H9 (cell line): Measurements from ENCODE around the gene ZBTB16. TPM values are rescaled to one million over a fixed set of nuclear protein-coding genes. Genes with fewer than 3 reads are reported as not detected.

Experiments
- DNase-seq: peaks from one replicate; pipeline ENCODE4 v3.0.0-alpha.2; 2017
- H2AFZ ChIP-seq: one replicate; pipeline ENCODE4 v1.6.1; 2013; ENCODE audit warnings: mild to moderate bottlenecking, low read length, control low read depth, moderate library complexity
- H2AK5ac ChIP-seq: 2 replicates; pipeline ENCODE4 v1.6.1; 2013; ENCODE audit warnings: low read length, control low read depth, mixed read lengths; ENCODE audit not compliant: insufficient read length
- H2BK120ac ChIP-seq: one replicate; pipeline ENCODE4 v1.6.1; 2013; ENCODE audit warnings: low read depth, mild to moderate bottlenecking, low read length, control low read depth, inconsistent platforms; ENCODE audit not compliant: poor library complexity, severe bottlenecking
- H2BK12ac ChIP-seq: 2 replicates; pipeline ENCODE4 v1.6.1; 2013; ENCODE audit warnings: low read length, control low read depth, mixed read lengths, low read depth; ENCODE audit not compliant: insufficient read length
- H2BK15ac ChIP-seq: 2 replicates; pipeline ENCODE4 v1.6.1; 2013; ENCODE audit warnings: low read depth, low read length, control low read depth
- H2BK20ac ChIP-seq: one replicate; pipeline ENCODE4 v1.6.1; 2013; ENCODE audit warnings: low read depth, mild to moderate bottlenecking, low read length, control low read depth, inconsistent platforms; ENCODE audit not compliant: poor library complexity, severe bottlenecking
- H2BK5ac ChIP-seq: 2 replicates; pipeline ENCODE4 v1.6.1; 2013; ENCODE audit warnings: low read length, control low read depth, mixed read lengths; ENCODE audit not compliant: insufficient read length
- H3K14ac ChIP-seq: 2 replicates; pipeline ENCODE4 v1.6.1; 2013; ENCODE audit warnings: low read length, control low read depth; ENCODE audit not compliant: insufficient read depth
- H3K18ac ChIP-seq: 2 replicates; pipeline ENCODE4 v1.6.1; 2013; ENCODE audit warnings: low read depth, mild to moderate bottlenecking, mixed read lengths, low read length, control low read depth; ENCODE audit not compliant: insufficient read length
- H3K23ac ChIP-seq: 2 replicates; pipeline ENCODE4 v1.6.1; 2013; ENCODE audit warnings: low read length, control low read depth, mixed read lengths, low read depth; ENCODE audit not compliant: insufficient read length
- H3K23me2 ChIP-seq: 2 replicates; pipeline ENCODE4 v1.6.1; 2013; ENCODE audit warnings: low read depth, mild to moderate bottlenecking, mixed read lengths, low read length, control low read depth; ENCODE audit not compliant: insufficient read length, poor library complexity, severe bottlenecking
- H3K27ac ChIP-seq: 2 replicates; pipeline ENCODE4 v1.5.1; 2013; ENCODE audit warnings: low read length, control low read depth, mixed read lengths, low read depth; ENCODE audit not compliant: insufficient read length
- H3K27me3 ChIP-seq: 2 replicates; pipeline ENCODE4 v1.6.1; 2013; ENCODE audit warnings: low read length, control low read depth, inconsistent platforms; ENCODE audit not compliant: insufficient read depth
- H3K4ac ChIP-seq: 2 replicates; pipeline ENCODE4 v1.6.1; 2013; ENCODE audit warnings: low read depth, mild to moderate bottlenecking, control low read depth, inconsistent platforms, low read length, moderate library complexity
- H3K4me1 ChIP-seq: 2 replicates; pipeline ENCODE4 v1.6.1; 2013; ENCODE audit warnings: low read length, control low read depth, inconsistent platforms; ENCODE audit not compliant: insufficient read depth
- H3K4me2 ChIP-seq: 2 replicates; pipeline ENCODE4 v1.6.1; 2013; ENCODE audit warnings: low read length, control low read depth, mixed read lengths; ENCODE audit not compliant: insufficient read length, insufficient read depth
- H3K56ac ChIP-seq: 2 replicates; pipeline ENCODE4 v1.6.1; 2013; ENCODE audit warnings: low read depth, mild to moderate bottlenecking, mixed read lengths, low read length, control low read depth; ENCODE audit not compliant: insufficient read length
- H3K79me1 ChIP-seq: 2 replicates; pipeline ENCODE4 v1.6.1; 2013; ENCODE audit warnings: low read depth, mild to moderate bottlenecking, moderate library complexity, low read length, control low read depth, inconsistent platforms; ENCODE audit not compliant: insufficient read depth, poor library complexity, severe bottlenecking
- H3K79me2 ChIP-seq: 2 replicates; pipeline ENCODE4 v1.6.1; 2013; ENCODE audit warnings: low read length, control low read depth, inconsistent platforms; ENCODE audit not compliant: insufficient read depth
- H3K9ac ChIP-seq: 2 replicates; pipeline ENCODE4 v1.6.1; 2013; ENCODE audit warnings: low read length, control low read depth, mixed read lengths; ENCODE audit not compliant: insufficient read length; ENCODE audit errors: extremely low read depth
- H3K9me3 ChIP-seq: one replicate; pipeline ENCODE4 v1.6.1; 2013; ENCODE audit warnings: low read depth, low read length, inconsistent platforms; ENCODE audit not compliant: control insufficient read depth
- H3T11ph ChIP-seq: one replicate; pipeline ENCODE4 v1.6.1; 2013; ENCODE audit warnings: mild to moderate bottlenecking, low read length, control low read depth, inconsistent platforms
- H4K20me1 ChIP-seq: one replicate; pipeline ENCODE4 v1.6.1; 2013; ENCODE audit not compliant: control insufficient read depth, insufficient read length, insufficient read depth
- H4K5ac ChIP-seq: 2 replicates; pipeline ENCODE4 v1.6.1; 2013; ENCODE audit warnings: low read depth, mild to moderate bottlenecking, mixed read lengths, low read length, control low read depth; ENCODE audit not compliant: insufficient read length
- H4K8ac ChIP-seq: replicated peaks from 2 replicates; pipeline ENCODE4 v1.6.1; 2013; ENCODE audit warnings: low read length, control low read depth, mixed read lengths, low read depth; ENCODE audit not compliant: insufficient read length
- H4K91ac ChIP-seq: 2 replicates; pipeline ENCODE4 v1.6.1; 2013; ENCODE audit warnings: low read depth, mild to moderate bottlenecking, moderate library complexity, mixed read lengths, low read length, control low read depth; ENCODE audit not compliant: insufficient read length
- H3K27ac Mint-ChIP-seq, 3 experiments: 2 replicates in 2 of 3; 3 replicates in 1 of 3; pipeline ENCODE4 v1.8.0; 2020 to 2021; ENCODE audit warnings: mixed read lengths in 3 of 3, mild to moderate bottlenecking in 1 of 3, moderate library complexity in 1 of 3
- H3K27me3 Mint-ChIP-seq: 2 replicates; pipeline ENCODE4 v1.8.0; 2021; ENCODE audit warnings: low read depth, mild to moderate bottlenecking, moderate library complexity, mixed read lengths
- H3K36me3 Mint-ChIP-seq, 3 experiments: 2 replicates in 2 of 3; 3 replicates in 1 of 3; pipeline ENCODE4 v1.8.0; 2020 to 2021; ENCODE audit warnings: low read depth in 3 of 3, mixed read lengths in 3 of 3; ENCODE audit not compliant: insufficient read depth in 1 of 3
- H3K4me1 Mint-ChIP-seq, 2 experiments: 2 replicates each; pipeline ENCODE4 v1.8.0; 2020; ENCODE audit warnings: mixed read lengths in 2 of 2
- H3K4me3 Mint-ChIP-seq, 2 experiments: 2 replicates in 1 of 2; 3 replicates in 1 of 2; pipeline ENCODE4 v1.8.0; 2020 to 2021; ENCODE audit warnings: mild to moderate bottlenecking in 2 of 2, mixed read lengths in 2 of 2, moderate library complexity in 1 of 2
- H3K9me3 Mint-ChIP-seq, 2 experiments: 2 replicates in 1 of 2; 3 replicates in 1 of 2; pipeline ENCODE4 v1.8.0; 2020; ENCODE audit warnings: mild to moderate bottlenecking in 2 of 2, mixed read lengths in 2 of 2, moderate library complexity in 1 of 2
- WGBS: extraction: QIAGEN DNeasy Blood & Tissue Kit; methylation state at CpG from one replicate; pipeline ENCODE4 v1.1.7; 2013; ENCODE audit warnings: missing lambda C conversion rate, low lambda C conversion rate, mixed read lengths; ENCODE audit not compliant: insufficient read length; ENCODE audit errors: extremely low coverage; 5-methylcytosine and 5-hydroxymethylcytosine counted together
- total RNA-seq: library from RNA; stranded (reverse); gene quantifications from 2 replicates; pipeline ENCODE4 v1.2.1, GENCODE V29; 2021
- TF ChIP-seq, protein P1 (sequence below): fragments of 200-600 bp; sonication (generic); conservative IDR thresholded peaks from 3 replicates; pipeline ENCODE4 v1.8.0; 2021; ENCODE audit warnings: antibody characterized with exemption, mild to moderate bottlenecking

Gene ZBTB16
- total RNA-seq, 1 experiment from 2014 or later, result not detected

DNA sequence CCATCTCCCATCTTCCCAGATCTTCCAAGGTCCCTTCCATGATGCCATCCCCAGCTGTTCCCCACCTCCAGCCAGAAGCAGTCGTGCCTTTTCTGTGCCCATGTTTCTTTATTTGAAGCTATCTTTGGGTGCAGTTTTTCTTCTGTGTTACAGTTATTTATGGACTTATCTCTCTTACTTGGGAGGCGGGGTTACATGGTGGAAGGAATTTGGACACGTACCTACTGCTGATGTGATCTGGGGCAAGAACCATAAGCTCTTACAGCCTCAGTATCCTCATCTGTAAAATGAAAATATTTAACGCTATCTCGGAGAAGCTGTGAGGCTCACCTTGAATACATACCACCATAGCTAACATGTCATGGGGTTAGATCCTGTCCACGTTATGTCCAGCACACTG is 98.9 kb downstream of the ZBTB16 start:
- H3K79me1 ChIP-seq, result no peaks in the 10 kb centered on the region
- no peak overlapping the region for H4K5ac ChIP-seq
- TF ChIP-seq, protein P1, sequence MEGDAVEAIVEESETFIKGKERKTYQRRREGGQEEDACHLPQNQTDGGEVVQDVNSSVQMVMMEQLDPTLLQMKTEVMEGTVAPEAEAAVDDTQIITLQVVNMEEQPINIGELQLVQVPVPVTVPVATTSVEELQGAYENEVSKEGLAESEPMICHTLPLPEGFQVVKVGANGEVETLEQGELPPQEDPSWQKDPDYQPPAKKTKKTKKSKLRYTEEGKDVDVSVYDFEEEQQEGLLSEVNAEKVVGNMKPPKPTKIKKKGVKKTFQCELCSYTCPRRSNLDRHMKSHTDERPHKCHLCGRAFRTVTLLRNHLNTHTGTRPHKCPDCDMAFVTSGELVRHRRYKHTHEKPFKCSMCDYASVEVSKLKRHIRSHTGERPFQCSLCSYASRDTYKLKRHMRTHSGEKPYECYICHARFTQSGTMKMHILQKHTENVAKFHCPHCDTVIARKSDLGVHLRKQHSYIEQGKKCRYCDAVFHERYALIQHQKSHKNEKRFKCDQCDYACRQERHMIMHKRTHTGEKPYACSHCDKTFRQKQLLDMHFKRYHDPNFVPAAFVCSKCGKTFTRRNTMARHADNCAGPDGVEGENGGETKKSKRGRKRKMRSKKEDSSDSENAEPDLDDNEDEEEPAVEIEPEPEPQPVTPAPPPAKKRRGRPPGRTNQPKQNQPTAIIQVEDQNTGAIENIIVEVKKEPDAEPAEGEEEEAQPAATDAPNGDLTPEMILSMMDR, result no peak
- no peak overlapping the region for H4K8ac ChIP-seq
- H3K23ac ChIP-seq, result no peak overlapping the region
- Mint-ChIP-seq H3K27ac (no peak overlapping the region), H3K4me3 (no peak overlapping the region), H3K36me3 (no peaks in the 10 kb centered on the region; a peak in 1 of 7 replicates), H3K9me3 (no peaks in the 10 kb centered on the region), H3K4me1 (peaks cover 15 to 17% of the 10 kb centered on the region in 2 experiments), H3K27me3 (peaks cover 17% of the 10 kb centered on the region)
- H3K56ac ChIP-seq, result no peak overlapping the region
- no peak overlapping the region; the same call in 1 of the 2 replicates for H3K14ac ChIP-seq
- H4K20me1 ChIP-seq, result no peaks in the 10 kb centered on the region
- no peak overlapping the region for H3K4me2 ChIP-seq
- H2BK12ac ChIP-seq, result no peak overlapping the region
- H2BK5ac ChIP-seq, result no peak overlapping the region
- H3K27ac ChIP-seq, result no peak overlapping the region
- no peak overlapping the region for H2AK5ac ChIP-seq
- no peak overlapping the region for H3T11ph ChIP-seq
- H3K18ac ChIP-seq, result no peak overlapping the region
- H2BK20ac ChIP-seq, result no peak overlapping the region
- H3K23me2 ChIP-seq, result no peaks in the 10 kb centered on the region
- no peak overlapping the region for H3K4ac ChIP-seq
- H4K91ac ChIP-seq, result no peak overlapping the region
- no peaks in the 10 kb centered on the region; the same call in 1 of the 2 replicates for H3K27me3 ChIP-seq
- peaks cover 4% of the 10 kb centered on the region; the same call in 1 of the 2 replicates for H3K4me1 ChIP-seq
- no CpG with 5 or more reads among the region's 6 CpGs for WGBS
- H2AFZ ChIP-seq, result no peak overlapping the region
- no peak overlapping the region for H3K9ac ChIP-seq
- H3K79me2 ChIP-seq, result no peaks in the 10 kb centered on the region
- H3K9me3 ChIP-seq, result no peaks in the 10 kb centered on the region
- no peak overlapping the region for H2BK120ac ChIP-seq
- no peak for DNase-seq
- no peak overlapping the region for H2BK15ac ChIP-seq
